BLaER1 treated with 17β-estradiol and CSF1 and Interleukin-3, amounts not matched to agents 10 nM and 100 nM (cell line): Measurements from ENCODE around the gene LSM11.

Experiments used
- H3K27ac ChIP-seq, 11 experiments: shearing (Covaris generic); formaldehyde crosslinking; 2 replicates each; pipeline ENCODE4 v1.8.1; 2022
- H3K27me3 ChIP-seq, 11 experiments: shearing (Covaris generic); formaldehyde crosslinking; 2 replicates each; pipeline ENCODE4 v1.8.1; 2022
- H3K36me3 ChIP-seq, 11 experiments: shearing (Covaris generic); formaldehyde crosslinking; 2 replicates each; pipeline ENCODE4 v1.8.1; 2022
- H3K4me1 ChIP-seq, 10 experiments: shearing (Covaris generic); formaldehyde crosslinking; 2 replicates each; pipeline ENCODE4 v1.8.1; 2022
- H3K4me2 ChIP-seq, 11 experiments: shearing (Covaris generic); formaldehyde crosslinking; 2 replicates each; pipeline ENCODE4 v1.8.1; 2022
- H3K4me3 ChIP-seq, 10 experiments: shearing (Covaris generic); formaldehyde crosslinking; 2 replicates each; pipeline ENCODE4 v1.8.1; 2022
- H3K9ac ChIP-seq, 11 experiments: shearing (Covaris generic); formaldehyde crosslinking; 2 replicates each; pipeline ENCODE4 v1.8.1; 2022
- H3K9me3 ChIP-seq, 11 experiments: shearing (Covaris generic); formaldehyde crosslinking; replicated peaks in 1 of 11; 2 replicates each; pipeline ENCODE4 v1.8.1; 2022
- H4K20me1 ChIP-seq, 11 experiments: shearing (Covaris generic); formaldehyde crosslinking; 2 replicates each; pipeline ENCODE4 v1.8.1; 2022
- Cebpa-rat ChIP-seq, 11 experiments: shearing (Covaris generic); IDR thresholded peaks; 2 replicates each; pipeline ENCODE4 v1.8.1; 2022

LSM11 gene

DNA sequence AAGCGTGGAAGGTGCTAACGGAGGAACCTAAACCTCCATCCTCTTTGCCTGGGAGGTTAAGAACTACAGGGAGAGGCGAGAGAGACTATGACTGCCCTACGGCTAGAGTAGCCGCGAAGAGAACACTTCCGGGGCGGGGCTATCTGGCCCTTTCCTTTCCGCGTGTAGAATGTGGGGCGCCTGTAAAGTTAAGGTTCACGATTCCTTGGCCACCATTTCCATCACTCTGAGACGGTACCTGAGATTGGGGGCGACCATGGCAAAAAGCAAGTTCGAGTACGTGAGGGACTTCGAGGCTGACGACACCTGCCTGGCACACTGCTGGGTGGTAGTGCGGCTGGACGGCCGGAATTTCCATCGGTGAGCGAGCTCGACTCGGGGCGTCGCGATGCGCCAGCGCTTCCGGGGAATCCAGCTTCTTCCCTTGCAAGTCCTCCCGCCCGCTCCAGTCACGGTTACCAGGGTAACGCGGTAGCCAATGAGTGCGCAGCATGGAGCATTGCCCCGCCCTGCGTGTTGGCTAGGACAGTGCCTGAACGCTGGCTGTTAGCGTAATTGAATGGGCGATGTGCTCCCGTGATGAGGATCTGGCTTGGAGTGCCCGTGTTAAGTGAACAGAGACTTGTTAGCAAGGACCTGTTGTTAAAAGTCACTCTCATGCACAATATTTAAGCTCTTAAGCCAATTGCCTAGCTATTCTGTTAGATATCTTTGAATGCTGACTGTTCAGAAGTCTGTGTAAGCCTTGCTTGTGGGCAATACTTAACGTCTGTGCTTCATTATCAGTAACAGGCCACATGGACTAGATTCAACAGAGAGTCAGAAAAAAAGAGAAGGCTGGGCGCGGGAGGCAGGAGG is 12.0 kb upstream of the LSM11 start, which contains the start of gene THG1L:
THG1L (plus strand) TSS at position 149 of the 858 bp plus-strand sequence; CDS start at position 170, 21 bp downstream.
- peaks cover 6 to 39% (median 25%) of the 10 kb centered on the region in 11 experiments; a peak in 17 of 22 replicates for H3K36me3 ChIP-seq
- H3K27me3 ChIP-seq: no peaks in the 10 kb centered on the region
- H4K20me1 ChIP-seq: no peaks in the 10 kb centered on the region
- TF ChIP-seq Cebpa-rat (IDR thresholded peaks at IDR 0.05): no peak
- H3K4me1 ChIP-seq: peaks cover 0 to 18% (median 7%) of the 10 kb centered on the region in 10 experiments; a peak in 12 of 20 replicates
- H3K27ac ChIP-seq: peak within 1 kb of the TSS; percentile 58 to 90 (median 81); a peak in 21 of 22 replicates
- peak within 1 kb of the TSS; percentile 74 to 86 (median 82) for H3K9ac ChIP-seq
- no peaks in the 10 kb centered on the region for H3K9me3 ChIP-seq
- peak within 1 kb of the TSS; percentile 62 to 89 (median 73) for H3K4me2 ChIP-seq
- peak within 1 kb of the TSS; percentile 57 to 79 (median 70) for H3K4me3 ChIP-seq

DNA sequence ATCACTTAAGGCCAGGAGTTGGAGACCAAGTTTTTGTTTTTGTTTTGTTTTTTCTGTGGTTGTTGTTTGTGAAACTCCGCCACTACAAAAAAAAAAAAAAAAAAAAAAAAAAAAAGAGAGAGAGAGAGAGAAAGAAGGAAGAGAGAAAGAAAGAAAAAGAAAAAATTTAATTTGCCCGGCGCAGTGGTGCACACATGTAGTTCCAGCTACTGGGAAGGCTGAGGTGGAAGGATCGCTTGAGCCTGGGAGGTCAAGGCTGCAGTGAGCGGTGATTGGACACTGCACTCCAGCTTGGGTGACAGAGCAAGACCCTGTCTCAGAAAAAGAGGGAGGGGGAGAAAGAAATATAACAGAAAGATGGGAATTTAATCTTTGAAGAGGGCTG is 11.4 kb upstream of the LSM11 start:
- TF ChIP-seq Cebpa-rat (IDR thresholded peaks at IDR 0.05): no peak
- no peaks in the 10 kb centered on the region for H4K20me1 ChIP-seq
- H3K27me3 ChIP-seq: no peaks in the 10 kb centered on the region
- peak overlapping the region in 1 of 11 experiments; percentile 86; a peak in 1 of 22 replicates for H3K27ac ChIP-seq
- peak overlapping the region in 9 of 10 experiments; percentile 57 to 79 (median 69); a peak in 16 of 20 replicates for H3K4me3 ChIP-seq
- peaks cover 6 to 44% (median 27%) of the 10 kb centered on the region in 11 experiments; a peak in 18 of 22 replicates for H3K36me3 ChIP-seq
- H3K4me2 ChIP-seq: peak overlapping the region; percentile 62 to 89 (median 73)
- peak overlapping the region in 7 of 11 experiments; percentile 74 to 86 (median 83); a peak in 9 of 22 replicates for H3K9ac ChIP-seq
- H3K4me1 ChIP-seq: peaks cover 0 to 18% (median 7%) of the 10 kb centered on the region in 10 experiments; a peak in 12 of 20 replicates
- H3K9me3 ChIP-seq: no peaks in the 10 kb centered on the region

DNA sequence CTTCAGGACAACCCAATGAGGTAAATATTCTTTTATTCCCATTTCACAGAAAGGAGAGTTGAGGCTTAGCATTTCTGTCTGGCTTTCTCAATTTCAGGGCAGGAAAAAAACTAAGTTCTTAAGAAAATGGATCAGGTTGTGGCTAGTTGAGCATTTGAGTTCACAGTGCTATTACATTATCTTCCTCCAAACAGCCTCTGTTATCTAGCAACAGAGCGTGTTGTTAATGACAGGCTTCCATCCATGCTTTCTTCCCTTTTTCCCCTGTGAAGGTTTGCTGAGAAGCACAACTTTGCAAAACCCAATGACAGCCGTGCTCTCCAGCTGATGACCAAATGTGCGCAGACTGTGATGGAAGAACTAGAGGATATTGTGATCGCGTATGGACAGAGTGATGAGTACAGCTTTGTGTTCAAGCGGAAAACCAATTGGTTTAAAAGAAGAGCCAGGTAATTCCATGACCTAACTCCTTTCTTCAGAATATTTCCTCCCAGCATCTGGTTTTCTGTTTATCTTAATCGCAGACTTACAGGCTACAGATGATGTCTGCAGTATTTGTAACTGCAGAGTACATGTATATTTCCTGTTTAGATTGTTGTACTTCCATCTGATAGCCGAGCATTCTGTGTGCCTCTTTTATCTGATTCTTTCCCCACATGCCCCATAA is 10.8 kb upstream of the LSM11 start:
- no peaks in the 10 kb centered on the region for H4K20me1 ChIP-seq
- no peak for TF ChIP-seq Cebpa-rat (IDR thresholded peaks at IDR 0.05)
- peaks cover 6 to 50% (median 27%) of the 10 kb centered on the region in 11 experiments; a peak in 18 of 22 replicates for H3K36me3 ChIP-seq
- no peaks in the 10 kb centered on the region for H3K9me3 ChIP-seq
- H3K9ac ChIP-seq: no peak overlapping the region
- no peaks in the 10 kb centered on the region for H3K27me3 ChIP-seq
- H3K4me1 ChIP-seq: peaks cover 0 to 18% (median 7%) of the 10 kb centered on the region in 10 experiments; a peak in 12 of 20 replicates
- H3K27ac ChIP-seq: no peak overlapping the region
- peak overlapping the region in 1 of 11 experiments; percentile 68; a peak in 1 of 22 replicates for H3K4me2 ChIP-seq
- H3K4me3 ChIP-seq: no peak overlapping the region

DNA sequence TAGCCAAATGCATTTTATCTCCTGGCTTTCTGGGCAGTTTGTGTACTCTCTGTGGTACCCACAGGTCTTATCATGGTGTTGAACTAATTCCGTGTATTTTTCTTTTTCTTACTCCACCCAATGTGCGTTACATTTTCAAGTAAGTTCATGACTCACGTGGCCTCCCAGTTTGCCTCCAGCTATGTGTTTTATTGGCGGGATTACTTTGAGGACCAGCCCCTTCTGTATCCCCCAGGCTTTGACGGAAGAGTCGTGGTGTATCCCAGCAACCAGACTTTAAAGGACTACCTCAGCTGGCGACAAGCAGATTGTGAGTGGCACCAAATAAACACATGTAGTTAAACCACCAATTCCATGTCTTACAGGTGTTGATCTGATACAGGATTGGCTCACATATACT is 9.1 kb upstream of the LSM11 start:
- Histone ChIP-seq H3K27ac (no peak overlapping the region), H3K9me3 (no peaks in the 10 kb centered on the region), H3K4me2 (no peak overlapping the region), H3K9ac (no peak overlapping the region), H3K27me3 (no peaks in the 10 kb centered on the region), H3K36me3 (peaks cover 6 to 67% (median 34%) of the 10 kb centered on the region in 11 experiments; a peak in 19 of 22 replicates), H3K4me1 (peaks cover 0 to 18% (median 7%) of the 10 kb centered on the region in 10 experiments; a peak in 12 of 20 replicates), H4K20me1 (no peaks in the 10 kb centered on the region), H3K4me3 (no peak overlapping the region)
- no peak for TF ChIP-seq Cebpa-rat (IDR thresholded peaks at IDR 0.05)

DNA sequence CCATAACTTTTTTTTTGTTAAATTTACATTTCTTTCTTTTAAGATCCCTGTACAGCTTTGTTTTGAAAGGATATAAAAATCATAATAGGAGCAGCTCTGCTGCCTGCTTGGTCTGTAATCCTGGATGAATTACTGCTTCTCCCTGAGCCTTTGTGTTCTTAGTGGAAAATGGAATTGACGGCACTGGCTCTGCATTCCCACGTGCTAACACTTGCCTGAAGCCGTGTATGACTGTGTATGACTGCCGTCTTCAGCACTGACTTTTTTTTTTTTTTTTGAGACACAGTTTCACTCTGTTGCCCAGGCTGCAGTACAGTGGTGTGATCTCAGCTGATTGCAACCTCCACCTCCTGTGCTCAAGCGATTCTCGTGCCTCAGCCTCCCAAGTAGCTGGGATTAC is 7.5 kb upstream of the LSM11 start:
- no peak for TF ChIP-seq Cebpa-rat (IDR thresholded peaks at IDR 0.05)
- Histone ChIP-seq H3K36me3 (peaks cover 6 to 72% (median 39%) of the 10 kb centered on the region in 11 experiments; a peak in 19 of 22 replicates), H3K4me3 (no peak overlapping the region), H3K27ac (no peak overlapping the region), H3K27me3 (no peaks in the 10 kb centered on the region), H3K9me3 (no peaks in the 10 kb centered on the region), H4K20me1 (no peaks in the 10 kb centered on the region), H3K4me2 (no peak overlapping the region), H3K4me1 (peaks cover 0 to 11% (median 7%) of the 10 kb centered on the region in 10 experiments; a peak in 11 of 20 replicates), H3K9ac (no peak overlapping the region)

DNA sequence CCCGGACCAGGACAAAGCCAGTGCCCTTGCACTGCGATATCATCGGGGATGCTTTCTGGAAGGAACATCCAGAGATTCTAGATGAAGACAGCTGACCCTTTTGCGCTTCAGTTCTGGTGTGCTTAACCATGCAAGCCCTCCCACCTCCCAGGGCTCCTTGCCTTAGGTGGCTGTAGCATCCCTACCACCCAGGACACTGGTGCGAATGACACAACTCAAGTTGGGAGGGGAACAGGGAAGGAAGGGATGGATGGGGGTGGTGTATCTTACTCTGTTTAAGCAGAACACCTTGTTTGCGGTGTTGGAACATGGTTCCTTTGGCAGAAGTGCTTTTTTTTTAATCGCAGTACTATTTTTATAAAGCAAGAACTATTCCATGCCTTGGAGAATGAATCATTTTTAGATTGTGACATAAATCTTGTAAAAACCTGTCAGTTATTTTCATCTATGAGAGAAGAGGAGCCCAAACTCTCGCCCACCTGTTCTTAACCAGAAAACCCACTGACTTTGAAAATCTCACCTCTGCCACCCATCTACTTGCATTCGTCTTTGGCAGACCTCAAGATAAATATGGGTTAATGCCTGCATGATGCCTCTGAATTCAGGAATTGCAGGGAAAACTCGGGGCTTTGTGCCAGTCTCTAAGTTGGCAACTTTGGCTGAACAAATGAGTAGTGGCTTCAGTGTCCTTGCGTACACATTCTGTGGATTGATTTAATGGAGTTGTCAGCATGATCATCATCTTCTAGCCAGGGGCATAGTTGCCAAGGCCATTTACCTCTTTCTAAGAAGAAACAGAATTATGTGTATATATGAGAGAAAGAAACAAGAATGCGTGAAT is 3.9 kb upstream of the LSM11 start:
- TF ChIP-seq Cebpa-rat (IDR thresholded peaks at IDR 0.05): no peak
- H4K20me1 ChIP-seq: no peaks in the 10 kb centered on the region
- H3K4me3 ChIP-seq: no peak overlapping the region
- H3K36me3 ChIP-seq: peaks cover under 1 to 56% (median 24%) of the 10 kb centered on the region in 11 experiments; a peak in 18 of 22 replicates
- H3K27me3 ChIP-seq: peaks cover 0 to 7% (median 5%) of the 10 kb centered on the region in 11 experiments; a peak in 9 of 22 replicates
- no peaks in the 10 kb centered on the region for H3K9me3 ChIP-seq
- H3K4me2 ChIP-seq: no peak overlapping the region
- no peak overlapping the region for H3K9ac ChIP-seq
- H3K27ac ChIP-seq: no peak overlapping the region
- peaks cover 0 to 10% (median 8%) of the 10 kb centered on the region in 10 experiments; a peak in 16 of 20 replicates for H3K4me1 ChIP-seq

DNA sequence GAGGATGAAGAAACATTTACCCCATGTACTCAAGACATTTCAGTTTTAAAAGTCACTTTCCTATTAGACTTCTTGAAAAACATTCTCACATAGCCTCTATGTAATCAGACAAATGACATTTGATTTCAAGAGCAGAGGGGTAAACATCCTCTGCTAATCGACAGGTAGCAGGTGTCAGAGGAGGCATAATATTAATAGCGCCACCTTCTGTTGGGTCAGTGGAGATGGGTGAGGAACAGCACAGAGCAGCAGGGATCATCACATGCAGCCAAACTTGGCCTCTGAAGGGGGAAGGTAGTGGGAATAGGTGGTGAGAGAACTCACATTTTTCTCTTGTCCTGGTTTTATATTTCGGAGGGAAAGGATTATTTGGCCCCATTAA is 3.3 kb upstream of the LSM11 start:
- Histone ChIP-seq H4K20me1 (no peaks in the 10 kb centered on the region), H3K9ac (no peak overlapping the region), H3K4me1 (peaks cover 0 to 16% (median 13%) of the 10 kb centered on the region in 10 experiments; a peak in 16 of 20 replicates), H3K36me3 (peaks cover 0 to 50% (median 24%) of the 10 kb centered on the region in 11 experiments; a peak in 18 of 22 replicates), H3K4me2 (no peak overlapping the region), H3K27ac (no peak overlapping the region), H3K27me3 (peaks cover 0 to 12% (median 8%) of the 10 kb centered on the region in 11 experiments; a peak in 9 of 22 replicates), H3K9me3 (no peaks in the 10 kb centered on the region), H3K4me3 (no peak overlapping the region)
- TF ChIP-seq Cebpa-rat (IDR thresholded peaks at IDR 0.05): no peak

DNA sequence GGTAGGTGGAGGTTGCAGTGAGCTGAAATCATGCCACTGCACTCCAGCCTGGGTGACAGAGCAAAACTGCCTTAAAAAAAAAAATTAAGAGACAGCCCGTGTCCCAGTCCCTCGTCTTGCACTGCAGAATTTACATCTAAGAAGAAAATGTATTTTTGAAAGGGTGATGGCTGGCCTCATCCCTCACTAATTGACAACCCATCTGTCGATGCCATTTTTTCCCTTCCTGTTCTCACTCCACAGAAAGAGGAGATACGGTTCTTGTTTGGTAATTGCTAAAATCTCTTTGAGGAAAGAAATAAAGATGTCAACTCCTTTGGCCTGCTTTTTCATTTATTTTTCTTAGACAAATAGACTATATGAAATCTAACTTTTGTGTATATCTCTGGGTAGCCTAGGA is 2.4 kb upstream of the LSM11 start:
- H3K9me3 ChIP-seq: no peaks in the 10 kb centered on the region
- no peak overlapping the region for H3K4me2 ChIP-seq
- H3K27ac ChIP-seq: no peak overlapping the region
- peaks cover 0 to 12% (median 8%) of the 10 kb centered on the region in 11 experiments; a peak in 9 of 22 replicates for H3K27me3 ChIP-seq
- no peak for TF ChIP-seq Cebpa-rat (IDR thresholded peaks at IDR 0.05)
- peaks cover 0 to 41% (median 24%) of the 10 kb centered on the region in 11 experiments; a peak in 16 of 22 replicates for H3K36me3 ChIP-seq
- no peak overlapping the region for H3K4me3 ChIP-seq
- H4K20me1 ChIP-seq: no peaks in the 10 kb centered on the region
- no peak overlapping the region for H3K9ac ChIP-seq
- H3K4me1 ChIP-seq: peaks cover 0 to 17% (median 13%) of the 10 kb centered on the region in 10 experiments; a peak in 16 of 20 replicates
